Measurements from ENCODE around the gene GREB1L.
"Not testable (repeated sequence)": the region's sequence is repeated elsewhere in the genome, so short reads cannot be mapped to it uniquely, and the experiment has no call there.

GREB1L gene

DNA sequence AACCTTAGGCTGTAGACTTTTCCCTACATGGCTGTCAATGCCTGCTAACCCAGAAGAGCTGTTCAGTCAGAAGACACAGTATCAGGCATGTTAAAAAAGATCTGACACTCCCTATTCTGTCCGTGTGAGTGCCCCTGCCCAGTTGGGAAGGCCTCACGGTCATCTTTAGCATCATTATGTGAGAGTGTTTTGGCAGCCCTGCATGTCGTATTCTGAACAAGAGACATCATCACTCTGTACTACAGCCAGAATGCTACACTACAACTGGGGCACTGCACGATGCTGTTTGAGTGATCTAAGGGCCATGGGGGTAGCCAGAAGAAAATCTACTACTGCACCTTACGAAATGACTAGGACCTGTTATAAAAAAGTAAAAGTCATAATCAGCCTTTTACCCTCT, 67.2 kb downstream of the GREB1L start:
- no peak for DNase-seq

DNA sequence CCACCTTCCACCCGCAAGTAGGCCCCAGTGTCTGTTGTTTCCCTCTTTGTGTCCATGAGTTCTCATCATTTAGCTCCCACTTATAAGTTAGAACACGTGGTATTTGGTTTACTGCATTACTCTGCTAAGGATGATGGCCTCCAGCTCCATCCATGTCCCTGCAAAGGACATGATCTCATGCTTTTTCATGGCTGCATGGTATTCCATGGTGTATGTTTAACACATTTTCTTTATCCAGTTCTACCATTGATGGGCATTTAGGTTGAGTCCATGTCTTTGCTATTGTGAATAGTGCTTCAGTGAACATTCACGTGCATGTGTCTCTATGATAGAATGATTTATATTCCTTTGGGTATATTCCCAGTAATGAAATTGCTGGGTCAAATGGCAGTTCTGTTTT, 69.9 kb downstream of the GREB1L start:
- DNase-seq: not testable (repeated sequence)

DNA sequence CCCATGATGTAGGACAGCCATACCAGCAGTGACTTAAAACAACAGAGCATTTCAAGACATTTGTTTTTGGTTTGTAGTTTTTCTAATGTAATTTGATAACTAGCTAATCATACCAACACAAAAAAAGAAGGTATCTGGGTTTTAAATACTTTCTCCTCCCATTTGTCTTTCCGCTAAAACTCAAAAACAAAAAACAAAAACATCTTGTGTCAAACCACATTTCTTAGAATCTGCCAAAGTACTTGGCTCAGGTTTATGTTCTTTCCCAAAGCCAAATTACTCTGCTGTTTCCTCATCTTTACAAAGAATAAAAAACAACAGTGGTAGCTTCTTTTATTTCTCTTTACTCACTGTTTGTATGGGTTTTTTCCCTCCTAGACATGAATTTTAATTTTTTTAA, 71.5 kb downstream of the GREB1L start:
- DNase-seq: no peak

DNA sequence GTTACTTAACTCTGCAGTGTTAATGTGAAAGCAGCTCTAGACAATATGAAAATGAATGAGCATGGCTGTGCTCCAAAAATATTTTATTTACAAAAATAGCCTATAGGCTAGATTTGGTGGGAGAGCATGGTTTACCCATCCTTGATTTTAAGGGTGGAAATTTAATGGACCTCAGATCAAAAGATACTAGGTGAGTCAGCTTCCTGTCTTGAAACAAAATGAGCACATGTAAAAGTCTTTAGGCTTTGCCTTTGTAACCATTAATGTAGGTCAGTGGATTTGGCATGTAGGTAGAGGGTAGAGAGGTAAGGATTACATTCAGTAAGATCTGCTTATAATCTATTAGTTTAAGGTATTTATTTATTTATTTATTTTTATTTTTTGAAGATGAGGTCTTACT, 72.7 kb downstream of the GREB1L start:
- no peak for DNase-seq

DNA sequence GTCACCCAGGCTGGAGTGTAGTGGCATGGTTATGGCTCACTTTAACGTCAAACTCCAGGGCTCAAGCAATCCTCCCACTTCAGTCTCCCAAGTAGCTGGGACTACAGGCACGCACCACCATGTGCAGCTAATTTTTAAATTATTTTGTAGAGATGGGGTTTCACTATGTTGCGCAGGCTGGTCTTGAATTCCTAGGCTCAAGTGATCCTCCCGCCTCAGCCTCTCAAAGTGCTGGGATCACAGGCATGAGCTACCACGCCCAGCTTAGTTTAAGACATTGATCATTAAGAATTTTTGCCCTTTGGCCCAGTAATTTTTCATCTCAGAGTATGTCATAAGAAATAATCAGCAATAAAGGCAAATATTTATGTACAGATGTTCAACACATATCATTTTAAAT, 73.1 kb downstream of the GREB1L start:
- not testable (repeated sequence) for DNase-seq

DNA sequence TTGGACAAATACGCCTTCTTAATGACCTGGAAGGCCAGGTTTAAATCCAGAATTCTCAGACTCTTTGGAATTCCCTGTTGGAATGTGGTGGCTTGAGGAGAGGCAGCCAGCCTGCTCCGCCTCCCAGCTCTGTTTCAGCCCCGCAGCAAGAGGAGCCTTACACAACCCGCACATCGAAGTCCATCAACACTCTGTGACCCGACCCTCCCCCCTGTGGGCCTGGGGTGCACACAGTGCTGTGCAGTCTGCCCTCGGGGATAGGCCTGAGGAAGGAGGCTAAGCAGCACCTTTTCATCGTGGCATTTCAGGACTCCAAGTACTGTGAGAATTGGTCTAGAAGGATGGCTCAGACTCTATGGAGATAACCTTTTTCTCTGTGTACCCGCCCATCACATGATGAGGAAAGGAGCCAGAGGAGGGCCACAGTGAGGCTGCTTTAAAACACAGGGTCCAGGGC, 73.7 kb downstream of the GREB1L start:
- DNase-seq: no peak

DNA sequence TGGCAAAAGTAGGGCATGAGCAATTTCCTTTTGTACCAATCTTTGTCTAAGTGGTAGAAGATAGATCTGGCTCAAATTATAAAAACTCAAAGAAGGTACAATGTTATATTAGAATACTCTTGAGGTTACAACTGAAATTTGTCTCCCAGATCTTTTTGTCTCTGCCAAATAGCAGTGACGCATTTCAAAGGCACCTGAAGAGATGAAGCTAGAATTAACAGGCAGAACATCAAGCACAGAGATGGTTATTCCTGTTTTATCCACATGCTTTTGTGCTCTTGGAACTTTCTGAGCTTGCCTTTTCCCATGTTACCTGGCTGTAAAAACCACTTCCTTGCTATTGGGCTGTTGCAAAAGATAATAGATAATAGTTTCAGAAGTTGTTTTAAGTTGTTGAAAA, 74.3 kb downstream of the GREB1L start:
- DNase-seq: no peak

DNA sequence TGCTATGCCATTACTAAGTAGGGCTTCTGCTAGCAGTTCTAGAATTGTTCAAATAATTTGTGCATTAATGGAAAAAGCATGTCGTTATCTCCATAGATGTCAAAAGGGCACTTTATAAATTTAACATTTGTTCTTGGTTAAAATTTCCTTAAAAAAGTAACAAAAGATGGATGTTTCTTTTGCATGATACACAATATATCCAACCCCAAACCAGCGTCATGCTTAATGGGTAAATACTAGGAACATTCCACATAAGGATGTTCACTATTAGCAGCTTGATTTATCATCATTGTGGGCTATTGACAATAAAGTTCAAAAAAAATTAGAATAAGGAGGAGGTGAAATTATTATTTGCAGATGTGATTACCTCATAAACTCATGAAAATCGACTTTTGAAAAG, 79.7 kb downstream of the GREB1L start:
- DNase-seq: no peak

DNA sequence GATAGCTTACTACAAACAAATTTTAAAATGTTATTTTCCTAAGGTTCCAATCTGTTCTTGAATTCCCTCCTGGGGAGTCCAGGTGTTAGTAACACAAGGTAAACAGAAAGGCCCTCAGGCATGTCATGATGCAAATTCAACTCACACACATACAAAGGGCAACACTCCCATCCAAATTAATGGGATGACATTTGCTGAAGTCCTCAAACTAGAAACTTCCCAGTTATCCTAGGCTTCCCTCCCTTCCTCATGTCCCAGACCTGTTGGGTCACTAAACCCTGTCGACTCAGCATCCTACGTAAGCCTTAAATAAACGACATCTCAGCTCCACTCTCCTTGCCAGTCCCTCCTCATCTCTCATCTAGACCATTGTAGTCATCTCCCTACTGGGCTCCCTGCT, 85.1 kb downstream of the GREB1L start:
- DNase-seq: no peak

DNA sequence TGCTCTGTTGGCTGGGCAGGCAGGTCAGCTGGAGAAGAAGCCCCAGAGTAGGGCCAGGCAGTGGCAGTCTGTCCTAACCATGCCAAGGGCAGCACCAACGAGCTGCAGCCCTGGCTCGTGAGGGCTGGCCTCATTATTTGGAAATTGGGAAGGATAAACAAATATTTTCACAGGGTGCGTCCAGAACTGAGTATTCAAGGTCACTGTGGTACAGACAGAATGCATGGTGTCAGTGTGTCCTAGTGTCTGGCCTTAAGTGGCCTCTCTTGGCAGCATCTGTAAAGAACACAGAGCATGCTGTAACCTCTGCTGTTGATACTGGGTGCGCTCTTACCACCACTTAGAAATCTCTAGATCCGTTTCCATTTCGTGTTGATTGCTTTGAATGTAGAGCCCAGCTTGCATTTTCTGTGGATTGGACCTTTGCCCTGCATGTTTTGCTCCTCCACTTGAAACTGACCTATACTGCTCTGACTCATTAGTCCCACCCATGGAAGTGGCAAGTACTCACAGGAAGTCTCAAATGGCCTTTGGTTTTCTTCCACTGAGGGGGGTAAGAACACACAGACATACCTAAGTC, 88.2 kb downstream of the GREB1L start:
- DNase-seq: no peak

DNA sequence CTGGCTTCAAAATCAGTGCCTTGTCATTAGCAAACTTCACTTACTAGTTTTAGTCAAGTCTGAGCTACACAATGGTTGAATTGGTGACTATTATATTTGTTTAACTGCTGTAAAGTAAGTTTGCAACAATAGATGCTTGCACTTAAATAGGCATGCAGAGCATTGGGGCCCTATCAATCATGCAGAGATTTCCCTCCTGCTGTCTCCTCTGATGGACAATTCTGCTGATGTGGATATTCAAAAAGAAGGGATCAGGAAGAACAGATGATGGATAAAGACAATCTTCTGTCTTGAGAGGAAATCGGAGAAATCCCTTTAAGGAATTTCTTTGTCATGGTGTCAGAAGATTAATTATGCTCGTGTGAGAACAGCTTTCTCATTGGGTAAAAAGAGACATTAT, 89.0 kb downstream of the GREB1L start:
- DNase-seq: no peak

DNA sequence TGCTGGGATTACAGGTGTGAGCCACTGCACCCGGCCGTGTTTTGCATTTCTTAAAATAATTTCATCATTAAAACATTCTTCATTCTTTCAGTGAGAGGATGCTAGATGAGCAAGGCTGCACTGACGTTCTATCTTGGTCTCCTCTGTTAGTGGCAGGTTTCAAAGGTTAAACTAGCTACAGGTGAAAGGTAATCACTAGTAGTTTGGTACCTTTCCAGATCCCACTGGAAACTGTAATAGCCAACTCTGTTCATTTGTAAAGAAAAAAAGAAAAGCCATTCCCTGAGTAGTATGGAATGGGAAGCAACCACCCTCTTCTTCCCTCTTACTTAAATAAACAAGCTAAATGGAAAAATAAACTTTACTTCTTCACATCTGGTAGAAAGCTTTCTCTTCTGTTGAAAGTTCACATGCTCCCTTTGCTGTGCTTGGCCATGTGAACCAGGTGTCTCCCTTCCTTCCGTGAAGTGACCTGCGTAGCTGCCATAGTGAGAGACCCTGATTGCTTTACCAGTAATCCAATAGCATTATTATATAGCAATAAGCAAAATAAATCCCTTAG, 94.0 kb downstream of the GREB1L start:
- no peak for DNase-seq

DNA sequence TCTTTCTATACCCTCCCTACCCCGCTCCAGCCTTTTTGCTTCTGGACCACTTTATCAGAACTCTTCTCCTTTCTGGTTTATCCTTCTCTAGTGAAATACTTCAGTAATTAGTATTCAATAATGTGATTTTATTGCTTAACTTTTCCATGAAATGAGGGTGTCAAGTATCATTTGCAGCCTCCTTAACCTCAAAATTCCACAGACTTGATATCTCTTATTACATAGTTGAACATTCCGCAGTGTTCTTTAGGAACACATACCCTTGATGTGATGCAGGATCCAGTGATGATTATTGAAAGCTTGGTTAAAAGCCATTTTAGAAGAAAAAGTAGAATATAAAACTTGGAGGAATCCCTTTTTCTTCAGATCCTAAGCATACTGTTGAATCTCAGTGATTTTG, 94.8 kb downstream of the GREB1L start:
- no peak for DNase-seq

DNA sequence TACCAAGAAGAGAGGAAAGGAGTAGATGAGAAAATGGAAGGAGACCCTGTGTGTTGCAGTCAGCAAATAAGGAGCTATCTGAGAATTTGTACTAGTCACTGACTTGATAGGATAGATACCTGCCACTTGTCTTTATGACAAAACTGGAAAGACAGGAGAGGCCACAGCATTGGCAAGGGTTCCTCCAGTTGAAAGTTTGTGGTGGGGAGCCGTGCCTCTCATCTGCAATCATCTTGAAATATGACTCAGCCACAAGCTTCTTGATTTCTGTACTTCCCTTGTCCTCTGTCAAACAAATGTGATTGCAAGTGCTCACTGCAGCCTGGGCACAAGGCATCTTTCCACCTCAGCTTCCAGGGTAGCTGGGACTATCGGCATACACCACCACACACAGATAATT, 99.1 kb downstream of the GREB1L start:
- no peak for DNase-seq

DNA sequence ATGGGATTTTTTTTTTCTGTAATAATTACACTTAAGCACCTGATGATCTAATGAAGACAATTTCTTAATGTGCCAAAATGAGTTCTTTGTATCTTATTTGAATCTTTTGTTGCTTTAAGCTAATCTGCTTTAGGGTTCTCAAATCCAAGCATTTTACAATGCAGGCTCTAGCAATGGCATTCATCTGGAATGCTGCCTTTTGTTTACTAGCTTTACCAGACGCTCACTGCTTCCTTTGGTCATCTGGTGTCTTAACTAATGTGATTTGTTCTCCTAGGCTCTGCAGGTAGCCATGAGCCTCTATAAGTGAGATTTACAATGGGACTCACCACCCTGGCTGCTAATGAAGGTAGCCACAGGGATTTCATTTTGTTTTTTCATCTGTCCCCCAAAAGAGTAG, 100.3 kb downstream of the GREB1L start:
- DNase-seq: no peak

DNA sequence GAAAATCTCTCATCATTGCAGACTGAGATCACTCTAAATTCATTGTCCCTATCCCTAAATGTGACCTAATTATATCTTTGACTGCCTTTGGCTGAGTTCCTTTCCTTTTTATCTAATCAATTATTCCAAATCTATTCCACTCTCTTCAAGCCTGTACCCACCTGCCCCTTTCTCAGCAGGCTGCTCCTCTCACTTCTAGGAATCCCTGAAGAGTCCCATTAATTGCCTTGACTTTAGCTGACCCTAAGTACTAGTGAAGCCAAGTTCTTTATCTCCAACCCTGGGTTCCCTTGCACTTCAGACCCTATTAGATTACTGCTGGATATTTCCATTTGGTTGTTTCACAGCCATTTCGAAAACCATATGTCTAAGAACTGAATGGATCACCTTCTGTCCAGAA, 102.8 kb downstream of the GREB1L start:
- DNase-seq: no peak

DNA sequence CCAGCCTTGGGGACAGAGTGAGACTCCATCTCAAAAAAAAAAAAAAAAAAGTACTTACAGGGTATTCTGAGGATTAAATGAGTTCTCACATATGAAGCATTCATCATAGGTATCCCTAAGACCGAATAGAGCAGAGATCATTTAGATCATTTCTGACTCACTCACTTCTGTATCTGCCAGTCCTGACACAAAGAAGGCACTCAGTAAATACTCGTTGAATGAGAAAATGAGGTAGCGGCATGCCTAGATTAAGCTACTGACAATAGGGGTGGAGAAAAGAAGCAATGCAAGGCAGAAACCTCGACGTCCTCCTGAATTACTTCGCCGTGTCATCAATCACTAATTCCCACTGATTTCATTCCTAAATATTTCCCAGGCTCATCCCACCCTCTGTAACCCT, 103.8 kb downstream of the GREB1L start:
- no peak for DNase-seq

DNA sequence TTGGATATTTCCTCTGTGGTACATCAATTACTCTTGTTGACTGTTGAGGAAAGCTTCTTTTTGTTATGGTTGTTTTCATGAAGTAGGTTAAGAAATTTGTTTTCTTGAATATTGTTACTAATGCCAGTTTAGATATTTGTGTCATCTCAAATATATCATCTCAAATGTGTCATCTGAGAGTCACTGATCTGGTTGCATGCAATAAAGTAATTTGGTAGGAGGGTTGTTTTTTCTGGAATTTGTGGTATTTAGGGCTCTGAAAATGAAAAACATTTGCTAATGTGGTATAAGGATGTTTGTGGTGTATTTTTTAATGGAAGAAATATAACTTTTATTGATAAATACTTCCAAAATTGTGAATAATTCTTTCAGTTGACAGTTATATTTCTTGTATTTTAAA, 117.7 kb downstream of the GREB1L start:
- DNase-seq: no peak

DNA sequence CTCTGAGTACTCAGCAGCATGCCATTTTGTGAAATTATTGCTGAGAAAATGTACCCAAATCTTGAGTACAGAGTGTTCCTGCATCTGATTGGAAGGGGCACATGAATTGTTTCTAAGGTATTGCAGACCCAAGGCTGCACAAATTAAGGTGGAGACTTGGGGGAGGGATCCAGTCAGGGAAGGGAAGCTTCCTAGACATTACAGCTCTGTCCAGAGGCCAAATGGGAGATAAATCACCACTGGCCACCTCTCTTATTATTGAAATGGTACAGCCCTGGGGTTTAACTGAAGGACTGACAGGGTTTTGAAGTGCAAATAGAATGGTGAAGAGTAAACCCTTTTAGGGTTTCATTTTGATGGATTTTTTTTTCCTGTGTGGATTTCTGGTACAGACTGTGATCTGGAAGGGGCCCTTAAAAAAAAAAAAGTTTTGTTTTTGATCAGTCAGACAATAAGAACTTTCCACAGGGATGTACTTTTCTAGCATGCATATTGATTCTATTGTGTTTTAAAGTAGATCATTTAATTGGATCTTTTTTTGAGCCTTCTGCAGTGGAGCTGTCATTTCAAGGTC, 119.4 kb downstream of the GREB1L start:
- no peak for DNase-seq

DNA sequence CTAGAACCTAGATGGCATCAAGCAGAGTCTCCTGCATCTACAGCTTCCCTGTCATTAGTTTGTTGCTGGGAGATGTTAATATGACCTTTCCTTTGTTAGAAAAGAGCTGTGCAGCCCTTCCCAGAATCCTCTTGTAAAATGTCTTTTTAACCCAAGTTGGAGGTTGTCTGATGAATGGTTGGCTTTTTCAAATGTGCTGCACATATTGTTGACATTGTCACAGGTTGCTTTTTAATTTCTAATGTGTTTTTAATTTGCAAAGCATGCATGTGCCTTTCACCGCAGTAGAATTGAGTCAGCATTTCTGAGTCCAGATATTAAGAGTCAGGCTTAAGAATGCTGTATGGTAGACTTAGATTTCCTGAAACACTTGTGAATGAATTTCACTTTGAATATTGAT, 120.8 kb downstream of the GREB1L start:
- DNase-seq: no peak

DNA sequence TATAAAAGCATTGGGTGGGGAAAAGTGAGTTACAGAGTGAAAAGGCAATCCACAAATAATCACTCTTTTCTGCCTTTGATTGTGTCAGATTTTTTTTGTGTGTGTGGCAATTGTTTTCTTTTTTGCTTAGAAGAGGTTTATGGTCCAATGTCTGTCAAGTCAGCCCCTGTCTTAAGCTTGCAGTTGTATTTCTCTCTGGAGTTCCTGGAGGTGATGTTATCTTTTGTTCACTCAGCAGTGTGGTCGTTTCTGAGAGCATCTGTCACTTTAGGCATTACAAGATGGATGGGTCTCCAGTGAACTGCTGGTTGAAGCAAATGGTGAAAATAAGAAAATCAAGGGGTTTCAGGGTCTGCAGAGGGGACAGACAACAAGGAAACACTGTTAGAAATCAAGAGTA, 121.3 kb downstream of the GREB1L start:
- no peak for DNase-seq

DNA sequence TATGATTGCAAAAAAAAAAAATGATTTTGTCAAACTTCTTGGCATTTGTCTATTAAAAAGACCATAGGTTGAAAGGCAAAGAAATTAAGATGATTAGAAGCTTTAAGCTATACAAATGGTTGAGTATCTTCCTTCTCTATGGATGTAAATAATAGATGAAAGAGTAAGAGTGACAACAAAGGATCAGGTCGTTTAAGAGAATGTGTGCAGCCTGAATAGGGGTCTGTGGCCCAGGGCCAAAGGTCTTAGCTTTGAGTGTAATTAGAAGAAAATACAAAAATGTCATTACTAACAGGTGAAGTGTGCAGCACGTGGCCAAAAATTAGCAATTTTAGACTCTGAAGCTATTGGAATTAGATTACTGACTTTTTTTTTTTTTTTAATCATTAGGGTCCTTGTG, 122.4 kb downstream of the GREB1L start:
- DNase-seq: no peak

DNA sequence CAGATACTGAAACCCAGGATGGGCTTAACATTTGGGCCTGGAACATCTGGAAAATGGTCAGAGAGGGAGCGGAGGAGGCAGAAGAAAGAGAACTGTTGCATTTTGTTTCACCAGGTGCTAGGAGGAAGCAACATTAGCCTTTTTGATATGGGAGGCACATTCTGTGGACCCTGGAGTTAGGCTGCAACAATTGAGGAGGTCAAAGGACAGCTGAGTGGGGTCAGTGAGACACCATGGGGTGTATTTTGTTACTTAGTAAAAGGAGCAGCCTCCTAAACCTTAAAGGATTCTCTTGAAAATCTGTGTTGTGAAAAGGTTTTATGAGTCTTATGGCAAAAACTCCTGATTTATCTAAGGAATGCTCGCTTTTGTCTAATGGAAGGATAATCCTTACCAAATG, 124.9 kb downstream of the GREB1L start:
- DNase-seq: no peak

DNA sequence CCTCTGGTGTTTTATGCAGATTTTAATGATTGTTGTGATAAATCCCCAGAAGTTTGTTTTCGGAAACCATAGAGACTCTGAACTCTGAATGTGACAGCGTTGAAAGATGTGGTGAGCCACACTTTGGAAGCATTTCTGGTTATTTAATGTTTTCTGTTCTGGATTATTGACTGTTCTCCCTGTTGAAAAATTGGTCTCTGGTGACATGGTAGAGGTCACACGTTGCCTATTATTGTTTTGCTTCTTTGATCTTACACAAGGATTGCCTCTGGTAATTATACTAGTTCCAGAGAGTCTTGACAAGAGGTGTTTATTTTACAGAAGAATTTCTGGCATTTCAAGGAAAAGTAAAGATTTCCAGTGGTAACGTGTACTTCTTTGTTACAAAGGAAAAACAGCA, 127.1 kb downstream of the GREB1L start:
- DNase-seq: no peak

DNA sequence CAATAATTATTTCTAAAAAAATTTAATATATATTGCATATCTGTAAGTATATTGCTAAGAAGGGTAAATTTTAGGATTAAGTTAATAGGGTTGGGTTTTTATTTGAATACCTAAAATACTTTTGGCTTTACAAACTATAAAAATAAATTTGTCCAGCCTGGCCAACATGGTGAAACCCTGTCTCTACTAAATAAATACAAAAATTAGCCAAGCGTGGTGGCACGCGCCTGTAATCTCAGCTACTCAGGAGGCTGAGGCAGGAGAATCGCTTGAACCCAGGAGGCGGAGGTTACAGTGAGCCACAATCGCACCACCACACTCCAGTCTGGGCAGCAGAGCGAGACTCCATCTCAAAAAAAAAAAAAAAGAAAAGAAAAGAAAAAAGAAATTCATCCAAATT, 127.6 kb downstream of the GREB1L start:
- DNase-seq: not testable (repeated sequence)
